Prostate gland (tissue), 2 donors: ENCODE results near the gene SSRP1.
A peak's percentile ranks its signal among the peaks of the same experiment; 100 is the strongest.

Experiments used
- CTCF ChIP-seq, 4 experiments: fragments of 200-600 bp in 2 of 4; fragments of 450-650 bp in 2 of 4; sonication (generic) in 2 of 4; IDR thresholded peaks; 1 replicate in 3 of 4; 2 replicates in 1 of 4; pipeline ENCODE4 v1.5.1; 2016 to 2019; ENCODE audit warnings: antibody characterized with exemption in 4 of 4, mild to moderate bottlenecking in 2 of 4, moderate library complexity in 2 of 4
- POLR2AphosphoS5 ChIP-seq: sonication (generic); formaldehyde crosslinking; IDR thresholded peaks from one replicate; pipeline ENCODE4 v1.6.1; 2017; ENCODE audit warnings: antibody characterized with exemption

- TF ChIP-seq CTCF (IDR thresholded peaks at IDR 0.05) (peak in 1 of 4 experiments; percentile 5), POLR2AphosphoS5 (no peak)
Measured at GRCh38 chr11:57323167-57323854, 12.4 kb downstream of the SSRP1 start.
